Keratinocyte (primary cell): ENCODE measurements around the gene MAN1A2. TPM values are rescaled to one million over a fixed set of nuclear protein-coding genes. Genes with fewer than 3 reads are reported as not detected.

Source experiments
- DNase-seq: peaks from one replicate; pipeline ENCODE4 v3.0.0-alpha.2; 2011; ENCODE audit warnings: low read depth, missing footprints, low spot score
- FAIRE-seq: peaks from 2 replicates; lab custom pipeline; 2011; peaks lifted over from hg19 to GRCh38; lab: Jason Lieb, UNC
- H2AFZ ChIP-seq: 2 replicates; pipeline ENCODE4 v1.6.0; 2012; ENCODE audit warnings: low read length, control low read depth, inconsistent platforms; ENCODE audit not compliant: control insufficient read depth
- H3K27ac ChIP-seq: 2 replicates; pipeline ENCODE4 v1.5.1; 2011; ENCODE audit warnings: low read length; ENCODE audit not compliant: control insufficient read depth, insufficient read depth
- H3K27me3 ChIP-seq: 3 replicates; pipeline ENCODE4 v1.6.0; 2011; ENCODE audit warnings: low read length; ENCODE audit not compliant: control insufficient read depth, insufficient read depth; ENCODE audit errors: extremely low read depth
- H3K36me3 ChIP-seq, 2 experiments: 2 replicates in 1 of 2; 3 replicates in 1 of 2; pipeline ENCODE4 v1.5.1; 2011; ENCODE audit warnings: low read length in 2 of 2, mild to moderate bottlenecking in 1 of 2; ENCODE audit not compliant: control insufficient read depth in 2 of 2, insufficient read depth in 2 of 2; ENCODE audit errors: extremely low read depth in 1 of 2
- H3K4me1 ChIP-seq: 3 replicates; pipeline ENCODE4 v1.5.1; 2011; ENCODE audit warnings: low read length; ENCODE audit not compliant: control insufficient read depth, insufficient read depth; ENCODE audit errors: extremely low read depth
- H3K4me2 ChIP-seq: 3 replicates; pipeline ENCODE4 v1.6.0; 2011; ENCODE audit warnings: low read depth, low read length; ENCODE audit not compliant: control insufficient read depth, insufficient read depth; ENCODE audit errors: extremely low read depth
- H3K4me3 ChIP-seq, 3 experiments: fragments of 200-600 bp in 1 of 3; sonication (generic) in 1 of 3; 2 replicates in 2 of 3; 3 replicates in 1 of 3; pipeline ENCODE4 v1.5.1; 2011 to 2016; ENCODE audit warnings: low read length in 3 of 3, mild to moderate bottlenecking in 3 of 3, control low read depth in 2 of 3, inconsistent platforms in 1 of 3, low read depth in 1 of 3, mixed read lengths in 1 of 3, mixed run types in 1 of 3, moderate library complexity in 1 of 3; ENCODE audit not compliant: control insufficient read depth in 2 of 3, insufficient read depth in 2 of 3; ENCODE audit errors: extremely low read depth in 1 of 3
- H3K79me2 ChIP-seq: 2 replicates; pipeline ENCODE4 v1.6.0; 2012; ENCODE audit warnings: low read length; ENCODE audit not compliant: control insufficient read depth, insufficient read depth
- H3K9ac ChIP-seq: 3 replicates; pipeline ENCODE4 v1.6.0; 2011; ENCODE audit warnings: low read length; ENCODE audit not compliant: control insufficient read depth, insufficient read depth; ENCODE audit errors: extremely low read depth
- H3K9me1 ChIP-seq: 3 replicates; pipeline ENCODE4 v1.6.0; 2011; ENCODE audit warnings: low read length; ENCODE audit not compliant: control insufficient read depth, insufficient read depth; ENCODE audit errors: extremely low read depth
- H3K9me3 ChIP-seq: 2 replicates; pipeline ENCODE4 v1.5.1; 2012; ENCODE audit warnings: low read depth, low read length; ENCODE audit not compliant: control insufficient read depth
- H4K20me1 ChIP-seq: 3 replicates; pipeline ENCODE4 v1.6.0; 2011; ENCODE audit warnings: low read length; ENCODE audit not compliant: control insufficient read depth, insufficient read depth; ENCODE audit errors: extremely low read depth
- CTCF ChIP-seq, 3 experiments: IDR thresholded peaks in 1 of 3; conservative IDR thresholded peaks in 1 of 3; optimal IDR thresholded peaks in 1 of 3; 2 replicates in 2 of 3; 3 replicates in 1 of 3; pipeline versions ENCODE3 to v1.5.1; 2011; ENCODE audit warnings: low read length in 3 of 3, mild to moderate bottlenecking in 3 of 3, moderate library complexity in 2 of 3, control low read depth in 1 of 3, inconsistent platforms in 1 of 3; ENCODE audit not compliant: insufficient read depth in 2 of 3; ENCODE audit errors: extremely low read depth in 1 of 3
- EZH2 ChIP-seq: IDR thresholded peaks from one replicate; pipeline ENCODE4 v1.6.1; 2012; ENCODE audit warnings: inconsistent platforms, mild to moderate bottlenecking, low read length, moderate library complexity
- dilution Hi-C: fragments of 300-500 bp; cut with MboI; formaldehyde crosslinking; loops from one replicate; pipeline ENCODE4 v1.7.0; 2020; ENCODE audit warnings: low sequenced_read_pairs; ENCODE audit not compliant: extremely low pct_ligation_motif_present
- polyA plus RNA-seq, 5 experiments: library from polyadenylated mRNA; depleted of rRNA in 3 of 5; stranded (reverse) in 3 of 5; stranded (forward) in 1 of 5; unstranded in 1 of 5; fragments of >200 nt; gene quantifications; 1 replicate in 1 of 5; 2 replicates in 3 of 5; 3 replicates in 1 of 5; pipeline versions ENCODE4 v1.2.1 to v1.2.3, GENCODE V29; 2011 to 2012; ENCODE audit warnings: missing spikeins in 2 of 5, low read depth in 1 of 5, low replicate concordance in 1 of 5

Gene MAN1A2
- polyA plus RNA-seq, 1 donor (not counting 4 experiments of a cell fraction or from before 2014, with no cell fraction given) = 19.0 TPM

GRCh38 chr1:117366177-117367045, 838 bp upstream of the MAN1A2 start:
- Histone ChIP-seq H3K79me2 (peaks cover 43% of the 10 kb centered on the region), H3K27ac (peak overlapping the region; percentile 85), H3K36me3 (no peaks in the 10 kb centered on the region), H3K27me3 (no peaks in the 10 kb centered on the region), H2AFZ (peak overlapping the region; percentile 96), H3K4me1 (peaks cover 33% of the 10 kb centered on the region), H3K9ac (peak overlapping the region; percentile 93), H3K4me3 (peak overlapping the region; percentile 79 to 93 (median 83)), H3K9me1 (no peaks in the 10 kb centered on the region), H3K9me3 (no peaks in the 10 kb centered on the region), H4K20me1 (no peaks in the 10 kb centered on the region), H3K4me2 (peak overlapping the region; percentile 100)
- FAIRE-seq (no peak), DNase-seq (no peak)
- dilution Hi-C loops = no loop called here
- TF ChIP-seq EZH2 (no peak), CTCF (optimal IDR thresholded peaks at IDR 0.05 in 1 of 3, IDR thresholded peaks at IDR 0.05 in 1 of 3, conservative IDR thresholded peaks at IDR 0.05 in 1 of 3; ENCODE audit: extremely low read depth in 1 of 3, insufficient read depth in 2 of 3, low read length in 3 of 3) (no peak)

- H3K9me3 ChIP-seq = no peaks in the 10 kb centered on the region
- TF ChIP-seq CTCF (optimal IDR thresholded peaks at IDR 0.05 in 1 of 3, IDR thresholded peaks at IDR 0.05 in 1 of 3, conservative IDR thresholded peaks at IDR 0.05 in 1 of 3; ENCODE audit: extremely low read depth in 1 of 3, insufficient read depth in 2 of 3, low read length in 3 of 3) (no peak), EZH2 (no peak)
- DNase-seq (no peak), FAIRE-seq (no peak)
- H2AFZ ChIP-seq = no peak overlapping the region
- peak overlapping the region; percentile 93 for H3K9ac ChIP-seq
- H3K4me1 ChIP-seq = peaks cover 35% of the 10 kb centered on the region
- no peaks in the 10 kb centered on the region for H3K9me1 ChIP-seq
- peak overlapping the region; percentile 85 for H3K27ac ChIP-seq
- peak overlapping the region; percentile 93 for H3K4me2 ChIP-seq
- no peaks in the 10 kb centered on the region for H4K20me1 ChIP-seq
- H3K79me2 ChIP-seq = peaks cover 59% of the 10 kb centered on the region
- peak overlapping the region; percentile 79 to 93 (median 83) for H3K4me3 ChIP-seq
- no peaks in the 10 kb centered on the region for H3K36me3 ChIP-seq
- no peaks in the 10 kb centered on the region for H3K27me3 ChIP-seq
- dilution Hi-C loops = no loop called here
These were observed 1.2 kb downstream of the MAN1A2 start for GRCh38 chr1:117368116-117369108.
